ENCODE measurements around the gene ZNF548.
"Not testable (repeated sequence)": the region's sequence is repeated elsewhere in the genome, so short reads cannot be mapped to it uniquely, and the experiment has no call there.

Gene ZNF548

GRCh38 chr19:57362419-57362818 lies 27.2 kb upstream of the ZNF548 start:
- peaks cover 0 to 14% (median under 1%) of the 10 kb centered on the region in 11 experiments; a peak in 4 of 22 replicates for H4K20me1 ChIP-seq
- H3K36me3 ChIP-seq, result peaks cover 22 to 45% (median 29%) of the 10 kb centered on the region in 11 experiments
- peak overlapping the region; percentile 81 to 93 (median 85); a peak in 17 of 20 replicates for H3K4me3 ChIP-seq
- peak overlapping the region; percentile 59 to 88 (median 76) for H3K27ac ChIP-seq
- no peaks in the 10 kb centered on the region for H3K9me3 ChIP-seq (replicated peaks in 1 of 11)
- no peaks in the 10 kb centered on the region for H3K27me3 ChIP-seq
- TF ChIP-seq Cebpa-rat (IDR thresholded peaks at IDR 0.05), result no peak
- peak overlapping the region in 8 of 11 experiments; percentile 73 to 88 (median 83); a peak in 11 of 22 replicates for H3K9ac ChIP-seq
- peak overlapping the region; percentile 60 to 91 (median 78) for H3K4me2 ChIP-seq
- peaks cover 11 to 17% (median 15%) of the 10 kb centered on the region in 10 experiments for H3K4me1 ChIP-seq

GRCh38 chr19:57362997-57363687 lies 26.5 kb upstream of the ZNF548 start, which contains the start of the genes TRAPPC2B and ZNF547:
TRAPPC2B (plus strand) TSS chr19:57363551; CDS start chr19:57364834, 1,283 bp downstream.
ZNF547 (plus strand) TSS chr19:57363551; CDS start chr19:57368556, 5,005 bp downstream.
- H3K27me3 ChIP-seq, result no peaks in the 10 kb centered on the region

GRCh38 chr19:57363688-57364181 lies 25.9 kb upstream of the ZNF548 start:
- Histone ChIP-seq H3K9me3 (replicated peaks in 1 of 11) (no peaks in the 10 kb centered on the region), H3K27me3 (no peaks in the 10 kb centered on the region), H3K4me1 (peaks cover 11 to 17% (median 15%) of the 10 kb centered on the region in 10 experiments), H3K4me2 (peak overlapping the region; percentile 89 to 98 (median 96)), H3K9ac (peak overlapping the region; percentile 78 to 96 (median 87)), H3K4me3 (peak overlapping the region; percentile 81 to 93 (median 85)), H3K36me3 (peaks cover 14 to 45% (median 28%) of the 10 kb centered on the region in 11 experiments), H3K27ac (peak overlapping the region; percentile 67 to 88 (median 79)), H4K20me1 (peaks cover 0 to 19% (median 3%) of the 10 kb centered on the region in 11 experiments; a peak in 4 of 22 replicates)
- no peak for TF ChIP-seq Cebpa-rat (IDR thresholded peaks at IDR 0.05)

More at GRCh38 chr19:57362997-57363687, 26.5 kb upstream of the ZNF548 start, which contains the start of the genes TRAPPC2B and ZNF547:
- peaks cover 16 to 45% (median 29%) of the 10 kb centered on the region in 11 experiments for H3K36me3 ChIP-seq
- H3K9me3 ChIP-seq (replicated peaks in 1 of 11), result no peaks in the 10 kb centered on the region
- 0 out of 22 replicates have a peak, but pooled peaks of 3 of the 11 experiments have one; percentile 14 to 43 (median 23) for TF ChIP-seq Cebpa-rat (IDR thresholded peaks at IDR 0.05)
- peaks cover 0 to 19% (median 3%) of the 10 kb centered on the region in 11 experiments; a peak in 4 of 22 replicates for H4K20me1 ChIP-seq
- peaks cover 11 to 17% (median 15%) of the 10 kb centered on the region in 10 experiments for H3K4me1 ChIP-seq
- H3K4me2 ChIP-seq, result peak within 1 kb of the TSS; percentile 89 to 98 (median 96)
- peak within 1 kb of the TSS; percentile 67 to 88 (median 79) for H3K27ac ChIP-seq
- peak within 1 kb of the TSS; percentile 81 to 93 (median 85) for H3K4me3 ChIP-seq
- H3K9ac ChIP-seq, result peak within 1 kb of the TSS; percentile 78 to 96 (median 87)

- Histone ChIP-seq H3K9ac (peak overlapping the region in 1 of 11 experiments; percentile 23; a peak in 1 of 22 replicates), H3K4me2 (no peak overlapping the region), H3K36me3 (peaks cover 11 to 55% (median 33%) of the 10 kb centered on the region in 11 experiments), H3K9me3 (replicated peaks in 1 of 11) (peaks cover 0 to 10% (median 0%) of the 10 kb centered on the region in 11 experiments; a peak in 4 of 22 replicates), H3K27ac (no peak overlapping the region), H3K4me3 (no peak overlapping the region), H3K4me1 (peaks cover 11 to 17% (median 15%) of the 10 kb centered on the region in 10 experiments), H3K27me3 (no peaks in the 10 kb centered on the region), H4K20me1 (peaks cover 0 to 19% (median 3%) of the 10 kb centered on the region in 11 experiments; a peak in 4 of 22 replicates)
- no peak for TF ChIP-seq Cebpa-rat (IDR thresholded peaks at IDR 0.05)
Observed at GRCh38 chr19:57366776-57367175, 22.9 kb upstream of the ZNF548 start.

GRCh38 chr19:57374179-57374578 lies 15.5 kb upstream of the ZNF548 start:
- Histone ChIP-seq H3K9ac (no peak overlapping the region), H3K27ac (no peak overlapping the region), H3K9me3 (replicated peaks in 1 of 11) (peaks cover 62 to 84% (median 69%) of the 10 kb centered on the region in 11 experiments), H3K36me3 (peaks cover 80 to 93% (median 83%) of the 10 kb centered on the region in 11 experiments), H3K4me3 (peak overlapping the region in 5 of 10 experiments; percentile 13 to 40 (median 23); a peak in 2 of 20 replicates), H3K4me1 (no peaks in the 10 kb centered on the region), H4K20me1 (no peaks in the 10 kb centered on the region), H3K4me2 (no peak overlapping the region), H3K27me3 (no peaks in the 10 kb centered on the region)
- TF ChIP-seq Cebpa-rat (IDR thresholded peaks at IDR 0.05), result no peak

DNA sequence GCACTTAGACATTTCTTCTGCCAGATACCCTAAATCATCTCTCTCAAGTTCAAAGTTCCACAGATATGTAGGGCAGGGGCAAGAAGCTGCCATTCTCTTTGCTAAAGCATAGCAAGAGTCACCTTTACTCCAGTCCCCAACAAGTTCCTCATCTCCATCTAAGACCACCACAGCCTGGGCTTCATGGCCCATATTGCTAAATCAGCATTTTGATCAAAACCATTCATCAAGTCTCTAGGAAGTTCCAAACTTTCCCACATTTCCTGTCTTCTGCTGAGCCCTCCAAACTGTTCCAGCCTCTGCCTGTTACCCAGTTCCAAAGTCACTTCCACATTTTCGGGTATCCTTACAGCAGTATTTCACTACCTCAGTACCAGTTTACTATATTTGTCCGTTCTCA lies 15.0 kb upstream of the ZNF548 start:
- H3K4me2 ChIP-seq, H3K4me1 ChIP-seq, H3K27ac ChIP-seq, H3K9ac ChIP-seq, H4K20me1 ChIP-seq, H3K27me3 ChIP-seq: not testable (repeated sequence)
- Histone ChIP-seq H3K36me3 (peaks cover 82 to 96% (median 85%) of the 10 kb centered on the region in 11 experiments), H3K4me3 (0 out of 20 replicates have a peak overlapping the region, but pooled peaks of 2 of the 10 experiments have one; percentile 13 to 36), H3K9me3 (replicated peaks in 1 of 11) (peaks cover 62 to 89% (median 73%) of the 10 kb centered on the region in 11 experiments)

GRCh38 chr19:57376151-57376550 lies 13.5 kb upstream of the ZNF548 start:
- TF ChIP-seq Cebpa-rat (IDR thresholded peaks at IDR 0.05), result no peak
- Histone ChIP-seq H3K36me3 (peaks cover 77 to 92% (median 85%) of the 10 kb centered on the region in 11 experiments), H3K9me3 (replicated peaks in 1 of 11) (peaks cover 62 to 90% (median 75%) of the 10 kb centered on the region in 11 experiments), H3K27ac (no peak overlapping the region), H3K4me1 (no peaks in the 10 kb centered on the region), H3K4me2 (no peak overlapping the region), H3K9ac (no peak overlapping the region), H3K27me3 (no peaks in the 10 kb centered on the region), H3K4me3 (no peak overlapping the region; a peak in 1 of 20 replicates), H4K20me1 (no peaks in the 10 kb centered on the region)

GRCh38 chr19:57377498-57378146 lies 12.0 kb upstream of the ZNF548 start:
- Histone ChIP-seq H3K4me3 (peak overlapping the region in 5 of 10 experiments; percentile 2 to 38 (median 16); a peak in 3 of 20 replicates), H3K36me3 (peaks cover 63 to 77% (median 70%) of the 10 kb centered on the region in 11 experiments), H4K20me1 (no peaks in the 10 kb centered on the region), H3K4me1 (no peaks in the 10 kb centered on the region), H3K27ac (no peak overlapping the region), H3K9me3 (replicated peaks in 1 of 11) (peaks cover 59 to 86% (median 71%) of the 10 kb centered on the region in 11 experiments), H3K4me2 (no peak overlapping the region), H3K9ac (no peak overlapping the region), H3K27me3 (no peaks in the 10 kb centered on the region)
- no peak for TF ChIP-seq Cebpa-rat (IDR thresholded peaks at IDR 0.05)
